GM04504 (cell line): Measurements from ENCODE around the gene IFIT2.
"Not testable (repeated sequence)": the region's sequence is repeated elsewhere in the genome, so short reads cannot be mapped to it uniquely, and the experiment has no call there.

Source experiments
- DNase-seq: peaks from one replicate; pipeline ENCODE4 v3.0.0-alpha.2; 2012; ENCODE audit warnings: low read depth

IFIT2 gene

DNA sequence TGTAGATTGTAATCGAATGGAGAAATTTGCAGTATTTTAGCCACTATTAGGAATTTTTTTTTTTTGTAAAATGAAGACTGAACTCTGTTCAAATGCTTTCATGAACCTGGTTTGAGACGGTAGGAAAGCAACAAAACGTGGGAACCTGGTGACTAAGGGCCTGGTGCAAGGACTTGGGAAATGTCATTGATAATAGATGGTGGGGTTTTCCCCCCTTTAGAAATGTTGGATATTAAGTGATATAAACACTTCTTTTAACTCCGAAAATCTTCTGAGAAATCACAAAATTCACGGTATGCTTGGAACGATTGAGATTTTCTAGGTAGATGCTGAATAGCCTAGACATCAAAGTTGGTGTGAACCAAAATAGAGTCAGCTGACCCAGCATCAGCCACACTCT lies 6.4 kb downstream of the IFIT2 start:
- no peak for DNase-seq

DNA sequence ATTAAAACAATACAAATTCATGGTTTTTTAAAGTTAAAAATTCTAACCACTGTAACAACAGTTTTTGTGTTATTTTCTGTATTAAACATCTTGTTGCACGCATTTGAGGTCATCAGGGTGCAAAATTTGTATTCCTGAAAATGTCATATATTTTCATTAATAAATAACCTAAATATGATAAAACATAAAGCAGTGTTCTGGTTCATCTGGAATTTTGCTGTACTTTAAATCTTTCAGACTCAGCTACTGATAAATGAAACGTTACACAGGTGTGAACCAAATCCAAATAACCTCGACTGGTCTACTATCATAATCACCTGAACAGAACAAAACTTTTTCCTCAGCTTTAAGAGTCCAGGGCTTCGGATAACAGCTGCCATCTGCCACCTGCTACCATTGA lies 6.9 kb downstream of the IFIT2 start:
- no peak for DNase-seq

DNA sequence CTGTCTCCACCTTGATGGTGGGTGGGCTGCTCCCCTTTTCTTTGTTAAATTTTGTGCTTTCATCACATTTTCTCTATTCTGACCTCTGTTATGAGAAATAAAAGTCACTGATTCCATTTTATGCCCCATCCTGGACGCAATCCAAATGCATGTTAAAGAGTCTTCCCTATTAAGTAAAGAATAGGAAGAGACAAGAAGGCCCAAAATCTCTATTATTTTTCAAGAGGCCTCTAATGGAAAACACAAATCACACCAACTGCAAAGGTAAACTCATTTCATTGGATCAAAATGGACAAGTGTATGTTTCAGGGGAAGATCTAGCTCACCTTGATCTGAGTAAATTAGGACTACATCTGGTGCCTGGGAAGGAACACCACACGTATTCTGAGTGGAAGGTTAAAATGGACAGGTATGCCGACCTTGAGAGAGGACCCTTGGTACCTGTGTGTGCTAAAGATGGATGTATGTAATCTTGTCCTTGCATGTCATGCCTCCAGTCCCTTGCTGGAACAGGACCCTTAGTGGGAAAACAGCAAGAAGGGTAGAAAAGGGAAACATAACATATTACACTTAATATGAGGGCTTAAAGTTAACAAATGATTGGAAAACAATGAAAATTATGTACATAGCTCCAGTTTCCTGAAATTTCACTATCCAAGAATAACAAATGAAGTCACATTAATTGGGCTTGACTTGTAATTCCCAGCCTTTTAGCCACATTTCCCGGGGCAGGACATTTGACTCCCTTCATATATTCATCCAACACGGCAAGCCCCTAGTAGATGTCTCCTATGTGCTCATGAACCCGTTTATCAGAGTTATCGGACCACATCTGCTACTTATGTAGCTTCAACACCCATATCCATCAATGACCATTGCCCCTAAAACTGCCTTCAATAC lies 7.6 kb downstream of the IFIT2 start:
- DNase-seq, result no peak

DNA sequence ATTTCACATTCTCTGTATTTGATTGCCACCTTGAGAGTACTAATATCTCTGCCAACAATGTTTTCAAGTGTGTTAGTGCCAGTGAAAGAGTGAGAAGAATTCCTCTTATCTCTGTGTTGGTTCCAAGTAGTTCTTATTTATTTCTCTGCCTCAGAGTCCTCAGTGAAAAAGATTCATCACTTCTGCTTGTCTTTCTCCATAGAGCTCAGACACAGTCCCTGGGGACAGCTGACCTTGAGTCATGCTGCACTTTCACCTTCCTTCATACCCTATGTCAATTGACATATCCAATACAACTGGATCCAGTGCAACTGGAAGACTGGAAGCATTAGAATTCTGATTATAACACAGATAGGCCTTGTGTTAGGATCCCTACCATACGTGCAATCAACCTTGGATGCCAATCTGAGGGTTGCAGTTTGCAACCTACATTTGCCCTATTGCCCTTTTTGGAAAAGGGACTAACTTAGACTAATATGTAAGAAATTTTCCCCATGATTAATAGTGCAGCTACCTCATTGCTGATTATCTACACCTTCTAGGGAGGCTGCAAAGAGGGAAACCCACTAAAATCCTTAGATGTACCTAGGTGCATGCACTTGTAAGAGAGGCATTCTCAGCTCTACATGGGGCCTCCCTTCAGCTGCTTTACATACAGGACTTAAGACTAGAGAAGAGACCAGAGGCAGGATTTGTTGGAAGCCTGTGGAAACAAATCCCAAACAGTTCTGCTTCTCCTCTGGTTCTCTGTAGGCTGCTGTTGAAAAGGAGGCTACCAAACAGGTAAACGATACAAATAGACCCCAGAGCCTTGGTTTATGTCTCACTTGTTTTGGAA lies 8.4 kb downstream of the IFIT2 start:
- DNase-seq, result no peak

DNA sequence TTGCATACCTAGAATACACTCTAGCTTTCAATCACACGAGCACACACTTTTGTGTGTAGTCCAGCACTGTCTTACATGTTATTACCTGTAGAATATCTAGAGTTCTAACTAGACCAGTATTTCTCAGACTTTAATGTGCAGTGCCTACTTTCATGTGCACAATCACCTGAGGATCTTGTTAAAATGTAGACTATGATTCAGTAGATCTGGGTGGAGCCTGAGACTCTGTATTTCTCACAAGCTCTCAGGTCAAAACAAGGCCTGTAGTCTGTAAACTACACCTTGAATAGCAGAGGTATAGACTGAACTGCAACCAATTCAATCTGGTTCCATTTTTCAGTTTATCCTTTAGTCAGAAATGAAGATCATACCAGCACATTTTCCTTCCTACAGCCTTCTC lies 11.1 kb downstream of the IFIT2 start:
- no peak for DNase-seq

DNA sequence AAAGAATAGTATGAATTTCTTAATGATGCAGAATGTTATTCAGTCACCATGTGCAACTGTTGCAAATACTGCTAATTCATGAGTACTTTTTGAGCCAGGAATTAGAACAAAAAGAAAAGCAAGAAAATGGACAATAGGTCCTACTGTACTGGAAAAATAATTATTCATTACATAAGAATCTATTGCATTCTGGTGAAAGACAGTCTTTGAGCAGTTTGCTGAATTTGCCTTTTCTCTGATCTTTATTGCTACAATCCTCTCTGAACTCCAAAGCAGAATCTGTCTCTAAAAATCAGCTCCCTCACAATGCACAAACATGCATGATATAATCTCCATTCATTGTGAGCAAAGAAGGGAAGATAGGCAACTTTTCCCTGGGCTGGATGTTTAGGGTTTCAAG lies 12.8 kb downstream of the IFIT2 start:
- no peak for DNase-seq

DNA sequence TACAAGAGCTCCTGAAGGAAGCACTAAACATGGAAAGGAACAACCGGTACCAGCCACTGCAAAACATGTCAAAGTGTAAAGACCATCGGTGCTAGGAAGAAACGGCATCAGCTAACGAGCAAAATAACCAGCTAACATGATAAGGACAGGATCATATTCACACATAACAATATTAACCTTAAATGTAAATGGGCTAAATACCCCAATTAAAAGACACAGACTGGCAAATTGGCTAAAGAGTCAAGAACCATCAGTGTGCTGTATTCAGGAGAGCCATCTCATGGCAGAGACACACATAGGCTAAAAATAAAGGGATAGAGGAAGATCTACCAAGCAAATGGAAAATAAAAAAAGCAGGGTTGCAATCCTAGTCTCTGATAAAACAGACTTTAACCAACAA lies 16.2 kb downstream of the IFIT2 start:
- not testable (repeated sequence) for DNase-seq

DNA sequence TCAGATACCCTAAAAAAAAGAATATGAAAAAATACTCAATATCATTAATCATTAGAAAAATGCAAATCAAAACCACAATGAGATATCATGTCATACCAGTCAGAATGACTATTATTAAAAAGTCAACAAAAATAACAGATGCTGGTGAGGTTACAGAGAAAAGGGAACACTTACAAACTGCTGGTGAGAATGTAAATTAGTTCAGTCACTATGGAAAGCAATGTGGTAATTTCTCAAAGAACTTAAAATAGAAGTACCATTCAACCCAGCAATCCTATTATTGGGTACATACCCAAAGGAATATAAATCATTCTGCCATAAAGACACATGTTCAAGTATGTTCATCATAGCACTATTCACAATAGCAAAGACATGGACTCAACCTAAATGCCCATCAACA lies 23.2 kb downstream of the IFIT2 start:
- DNase-seq, result not testable (repeated sequence)

DNA sequence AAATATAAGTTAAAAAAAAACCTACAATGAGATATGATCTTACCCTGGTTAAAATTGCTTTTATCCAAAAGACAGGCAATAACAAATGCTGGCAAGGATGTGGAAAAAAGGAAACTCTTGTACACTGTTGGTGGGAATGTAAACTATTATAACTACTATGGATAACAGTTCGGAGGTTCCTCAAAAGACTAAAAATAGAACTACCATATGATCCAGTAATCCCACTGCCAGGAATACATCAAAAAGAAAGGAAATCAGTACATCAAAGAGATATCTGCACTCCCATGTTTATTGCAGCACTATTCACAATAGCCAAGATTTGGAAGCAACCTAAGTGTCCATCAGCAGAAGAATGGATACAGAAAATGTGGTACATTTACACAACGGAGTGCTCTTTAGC lies 24.0 kb downstream of the IFIT2 start:
- DNase-seq, result not testable (repeated sequence)

DNA sequence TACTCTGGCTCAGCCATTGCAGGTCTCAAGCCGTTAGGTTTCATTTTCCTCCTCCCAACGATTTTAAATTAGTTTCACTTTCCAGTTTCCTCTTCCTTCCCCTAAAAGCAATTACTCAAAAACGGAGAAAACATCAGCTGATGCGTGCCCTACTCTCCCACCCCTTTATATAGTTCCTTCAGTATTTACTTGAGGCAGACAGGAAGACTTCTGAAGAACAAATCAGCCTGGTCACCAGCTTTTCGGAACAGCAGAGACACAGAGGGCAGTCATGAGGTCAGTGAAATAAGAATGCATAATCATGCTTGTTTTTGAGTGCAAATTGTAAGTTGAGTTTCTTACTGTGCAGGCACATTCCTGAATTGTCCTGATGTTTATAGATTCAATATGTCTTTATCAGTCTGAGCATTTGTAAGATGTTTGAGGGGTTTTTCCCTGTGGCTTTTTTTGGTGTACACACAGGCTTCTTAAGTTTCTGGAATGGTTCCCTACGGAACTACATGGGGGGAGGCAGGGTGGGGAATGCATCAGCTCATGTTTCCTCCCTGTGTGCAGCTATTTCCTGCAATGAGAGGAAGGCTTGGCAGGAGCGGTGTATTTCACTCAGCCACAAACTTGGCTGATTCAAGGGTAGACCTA lies 26.1 kb downstream of the IFIT2 start, which contains the start of gene IFIT3:
Gene IFIT3 (plus strand): TSS at position 195 of the 639 bp plus-strand sequence. CDS start 77 bp downstream, at position 272.
- peak; percentile 86 for DNase-seq

DNA sequence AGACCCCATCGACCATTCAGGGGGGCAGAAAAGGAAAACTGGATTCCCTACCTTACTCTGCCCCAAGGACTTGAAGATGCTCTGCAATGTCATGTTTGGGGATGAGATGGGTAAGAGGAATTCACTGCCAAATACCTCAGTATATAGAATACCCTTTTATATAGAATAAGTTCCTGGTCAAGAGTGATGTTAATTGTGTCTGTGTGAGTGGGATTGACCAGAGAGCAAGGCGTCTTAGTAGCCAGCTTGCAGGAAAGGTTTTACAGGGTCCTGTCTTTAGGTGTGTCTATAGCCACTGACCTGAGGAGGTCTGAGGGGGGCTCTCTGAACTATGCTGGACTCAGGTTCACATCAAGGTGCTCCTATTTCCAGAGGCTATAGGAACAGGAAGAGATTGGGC lies 27.3 kb downstream of the IFIT2 start:
- DNase-seq, result no peak

DNA sequence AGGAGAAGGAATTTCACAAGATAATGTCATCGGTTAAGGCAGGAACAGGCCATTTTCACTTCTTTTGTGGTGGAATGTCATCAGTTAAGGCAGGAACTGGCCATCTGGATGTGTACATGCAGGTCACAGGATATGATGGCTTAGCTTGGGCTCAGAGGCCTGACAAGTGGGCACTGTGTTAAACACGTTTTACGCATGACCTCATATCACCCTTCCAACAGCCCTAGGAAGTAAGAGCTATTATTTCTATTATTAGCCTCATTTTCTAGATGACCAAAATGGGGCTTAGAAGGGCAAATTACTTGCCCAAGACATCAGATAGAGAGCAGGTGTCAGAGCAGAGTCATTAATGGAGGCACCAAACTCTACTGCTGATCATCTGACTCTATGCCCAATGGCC lies 28.2 kb downstream of the IFIT2 start:
- not testable (repeated sequence) for DNase-seq

DNA sequence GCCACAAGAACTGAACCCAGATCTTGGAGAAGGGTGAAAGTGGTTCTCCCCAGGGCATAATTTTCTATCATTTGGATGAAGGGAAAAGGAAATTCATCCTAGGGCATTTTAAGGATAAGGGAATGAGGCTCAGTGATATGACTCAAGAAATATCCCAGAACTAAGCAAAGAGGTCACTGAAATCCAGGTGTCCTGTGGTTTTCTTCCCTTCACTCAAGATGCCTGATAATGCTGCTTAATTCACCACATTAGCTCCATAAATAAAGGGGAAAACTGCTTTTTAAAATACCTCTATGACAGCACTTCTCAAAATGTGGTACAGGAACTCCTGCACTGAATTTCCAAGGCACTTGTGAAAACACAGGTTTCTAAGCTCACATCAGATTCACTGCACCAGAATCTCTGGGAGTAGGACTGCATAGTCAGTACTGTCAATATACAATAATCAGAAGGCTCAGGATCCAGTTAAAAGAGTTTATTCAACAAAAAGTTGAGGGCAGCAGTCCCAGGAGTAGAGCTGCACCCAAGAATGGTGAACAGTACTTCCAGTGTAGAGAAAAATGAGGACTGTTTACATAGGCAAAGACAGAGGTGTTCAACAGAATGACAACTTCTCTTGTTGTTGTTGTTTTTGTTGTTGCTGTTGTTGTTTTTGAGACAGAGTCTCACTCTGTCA lies 28.8 kb downstream of the IFIT2 start:
- DNase-seq, result no peak

DNA sequence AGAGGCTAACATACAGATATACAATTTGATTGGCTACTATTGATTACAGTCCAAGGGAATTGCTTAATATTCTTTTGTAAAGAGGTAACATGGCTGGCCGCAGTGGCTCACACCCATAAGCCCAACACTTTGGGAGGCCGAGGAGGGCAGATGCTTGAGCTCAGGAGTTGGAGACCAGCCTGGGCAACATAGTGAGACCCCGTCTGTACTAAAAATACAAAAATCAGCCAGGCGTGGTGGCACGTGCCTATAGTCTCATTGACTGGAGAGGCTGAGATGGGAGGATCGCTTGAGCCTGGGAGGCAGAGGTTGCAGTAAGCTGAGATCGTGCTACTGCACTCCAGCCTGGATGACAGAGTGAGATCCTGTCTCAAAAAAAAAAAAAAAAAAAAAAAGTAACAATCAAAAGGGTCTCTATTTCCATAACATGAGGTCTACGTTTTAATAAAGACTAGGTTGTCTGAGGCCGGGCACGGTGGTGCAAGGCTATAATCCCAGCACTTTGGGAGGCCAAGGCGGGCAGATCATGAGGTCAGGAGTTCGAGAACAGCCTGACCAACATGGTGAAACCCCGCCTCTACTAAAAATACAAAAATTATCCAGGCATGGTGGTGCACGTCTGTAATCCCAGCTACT lies 29.8 kb downstream of the IFIT2 start:
- not testable (repeated sequence) for DNase-seq

DNA sequence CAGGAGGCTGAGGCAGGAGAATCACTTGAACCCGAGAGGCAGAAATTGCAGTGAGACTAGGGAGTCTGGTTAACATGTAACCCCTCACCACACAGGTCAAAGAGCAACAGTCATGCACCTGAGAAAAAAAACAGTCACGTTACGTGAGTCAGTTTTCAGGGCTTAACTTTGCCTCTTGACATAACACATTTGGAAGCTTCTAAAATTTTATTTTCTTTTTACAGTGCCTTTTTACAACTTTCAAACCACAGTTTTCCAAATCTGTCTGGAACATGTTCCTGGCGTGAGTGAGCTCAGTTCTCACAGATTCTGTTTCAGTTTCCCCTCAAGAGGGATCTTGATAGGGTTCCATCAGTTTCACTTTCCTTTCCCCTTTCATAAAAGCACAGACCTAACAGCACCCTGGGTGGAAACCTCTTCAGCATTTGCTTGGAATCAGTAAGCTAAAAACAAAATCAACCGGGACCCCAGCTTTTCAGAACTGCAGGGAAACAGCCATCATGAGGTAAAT lies 30.3 kb downstream of the IFIT2 start:
- peak; percentile 77 for DNase-seq

DNA sequence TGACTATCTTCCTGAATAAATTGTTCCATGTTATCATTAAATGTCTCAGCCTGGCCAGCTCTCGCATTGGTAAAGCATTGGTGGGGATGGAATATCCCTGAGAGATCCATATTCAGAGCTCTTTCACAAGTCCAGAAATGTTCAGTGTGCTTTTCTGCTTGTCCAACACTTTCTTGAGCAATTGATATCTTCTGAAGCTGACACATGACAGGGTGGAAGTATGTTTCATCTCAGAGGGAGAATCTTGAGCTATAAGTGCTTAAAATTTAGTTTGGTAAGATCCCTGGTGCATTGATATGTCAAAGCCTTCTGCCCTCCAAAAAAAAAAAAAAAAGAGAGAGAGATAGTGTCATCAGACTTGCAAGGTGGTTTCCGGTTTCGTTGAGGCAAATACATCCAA lies 33.4 kb downstream of the IFIT2 start:
- no peak for DNase-seq

DNA sequence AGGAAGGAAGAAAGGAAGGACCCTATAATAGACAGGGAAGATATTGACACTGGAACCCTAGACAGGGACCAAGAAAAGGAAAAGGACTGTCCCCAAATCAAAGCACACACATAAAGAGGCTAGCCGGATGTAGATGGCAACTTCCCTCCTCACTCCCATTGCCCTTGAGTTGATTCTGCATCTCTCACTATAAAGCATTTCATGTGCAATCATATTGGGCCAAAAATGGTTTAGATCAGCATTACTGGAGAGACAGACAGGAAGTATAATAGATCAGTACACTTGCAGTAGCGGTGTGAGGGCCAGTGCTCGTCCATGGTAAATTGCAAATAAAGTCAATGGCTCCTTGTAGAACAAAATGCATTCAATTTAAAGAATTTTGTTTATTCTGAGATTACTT lies 34.4 kb downstream of the IFIT2 start:
- no peak for DNase-seq

DNA sequence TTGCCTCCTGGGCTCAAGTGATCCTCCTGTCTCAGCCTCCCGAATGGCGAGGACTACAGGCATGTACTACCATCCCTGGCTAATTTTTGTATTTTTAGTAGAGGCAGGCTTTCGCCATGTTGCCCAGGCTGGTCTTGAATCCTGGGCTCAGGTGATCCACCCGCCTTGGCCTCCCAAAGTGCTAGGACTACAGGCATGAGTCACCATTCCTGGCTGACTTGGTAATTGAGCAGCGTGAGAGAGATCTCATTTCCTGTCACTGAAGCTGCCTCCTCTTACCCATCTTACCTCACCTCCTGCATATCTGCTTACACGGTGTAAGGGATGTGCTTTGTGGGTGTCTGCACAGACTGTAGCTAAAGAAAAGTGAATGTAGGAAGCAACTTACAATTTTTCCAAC lies 35.6 kb downstream of the IFIT2 start:
- DNase-seq, result no peak

DNA sequence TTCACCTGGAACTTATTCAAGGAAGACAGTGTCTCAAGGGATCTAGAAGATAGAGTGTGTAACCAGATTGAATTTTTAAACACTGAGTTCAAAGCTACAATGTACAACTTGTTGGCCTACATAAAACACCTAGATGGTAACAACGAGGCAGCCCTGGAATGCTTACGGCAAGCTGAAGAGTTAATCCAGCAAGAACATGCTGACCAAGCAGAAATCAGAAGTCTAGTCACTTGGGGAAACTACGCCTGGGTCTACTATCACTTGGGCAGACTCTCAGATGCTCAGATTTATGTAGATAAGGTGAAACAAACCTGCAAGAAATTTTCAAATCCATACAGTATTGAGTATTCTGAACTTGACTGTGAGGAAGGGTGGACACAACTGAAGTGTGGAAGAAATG lies 36.9 kb downstream of the IFIT2 start:
- no peak for DNase-seq

DNA sequence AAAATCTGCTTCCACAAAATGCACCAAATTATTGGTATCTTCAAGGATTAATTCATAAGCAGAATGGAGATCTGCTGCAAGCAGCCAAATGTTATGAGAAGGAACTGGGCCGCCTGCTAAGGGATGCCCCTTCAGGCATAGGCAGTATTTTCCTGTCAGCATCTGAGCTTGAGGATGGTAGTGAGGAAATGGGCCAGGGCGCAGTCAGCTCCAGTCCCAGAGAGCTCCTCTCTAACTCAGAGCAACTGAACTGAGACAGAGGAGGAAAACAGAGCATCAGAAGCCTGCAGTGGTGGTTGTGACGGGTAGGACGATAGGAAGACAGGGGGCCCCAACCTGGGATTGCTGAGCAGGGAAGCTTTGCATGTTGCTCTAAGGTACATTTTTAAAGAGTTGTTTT lies 38.0 kb downstream of the IFIT2 start:
- no peak for DNase-seq

DNA sequence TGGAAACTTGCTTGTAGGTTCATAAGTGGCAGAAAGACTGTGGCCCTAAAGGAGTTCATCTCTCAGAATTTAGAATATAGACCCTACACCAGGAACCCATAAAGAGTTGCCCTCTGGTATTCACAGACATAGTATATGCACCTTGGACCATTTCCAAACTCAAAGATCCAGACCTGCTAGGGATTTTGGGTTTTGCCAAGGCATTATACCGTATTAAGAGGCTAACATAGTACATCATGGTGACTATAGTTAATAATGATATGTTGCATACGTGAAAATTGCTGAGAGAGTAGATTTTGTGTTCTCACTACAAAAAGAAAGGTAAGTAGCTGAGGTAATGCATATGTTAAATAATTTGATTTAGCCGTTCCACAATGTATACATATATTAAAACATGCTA lies 39.8 kb downstream of the IFIT2 start:
- no peak for DNase-seq
